ENCODE data around the gene RPL3. TPM values are rescaled to one million over a fixed set of nuclear protein-coding genes. Genes with fewer than 3 reads are reported as not detected.

Gene RPL3
- polyA plus RNA-seq, 2 donors = 1,521 to 2,885 TPM

Other genes starting within 250 kb of the RPL3 start
- 1 to 10 TPM; 2.1 to 6.0 TPM for gene APOBEC3G, start 242.3 kb downstream of the RPL3 start, polyA plus RNA-seq
- under 1 TPM; 0.20 to 0.51 TPM for gene APOBEC3H, start 222.4 kb downstream of the RPL3 start, polyA plus RNA-seq
- gene CBX7, start 166.9 kb downstream of the RPL3 start, polyA plus RNA-seq = 10 to 100 TPM; 12.2 to 19.1 TPM
- gene PDGFB, start 74.6 kb downstream of the RPL3 start, polyA plus RNA-seq = 1 to 10 TPM; 1.2 to 1.8 TPM
- 10 to 100 TPM; 32.5 to 39.8 TPM for gene SYNGR1, start 30.4 kb upstream of the RPL3 start, polyA plus RNA-seq
- 10 to 100 TPM; 10.6 to 13.4 TPM for gene TAB1, start 80.2 kb upstream of the RPL3 start, polyA plus RNA-seq
- gene MGAT3, start 137.4 kb upstream of the RPL3 start, polyA plus RNA-seq = under 1 TPM; 0.28 to 0.36 TPM
- 1 to 10 TPM; 4.2 to 9.0 TPM for gene MIEF1, start 182.7 kb upstream of the RPL3 start, polyA plus RNA-seq
- gene ATF4, start 200.9 kb upstream of the RPL3 start, polyA plus RNA-seq = 100 to 1,000 TPM; 432 to 522 TPM
- gene RPS19BP1, start 213.1 kb upstream of the RPL3 start, polyA plus RNA-seq = 100 to 1,000 TPM in 1 of 2 donors, 10 to 100 TPM in 1; 94.0 to 116 TPM